ENCODE measurements around the gene JKAMP.

GRCh38 chr14:59483363-59483762, 954 bp upstream of the JKAMP start:
- TF ChIP-seq CTCF (IDR thresholded peaks at IDR 0.05) (no peak), POLR2A (IDR thresholded peaks at IDR 0.05) (no peak)
